GM23338 (cell line): Measurements from ENCODE around the gene GLI3. TPM values are rescaled to one million over a fixed set of nuclear protein-coding genes. Genes with fewer than 3 reads are reported as not detected.

Experiments used
- ATAC-seq: fragments of 200-7000 bp; cut with Tn5 transposase; 3 replicates; pipeline ENCODE4 v1.9.1; 2020
- DNase-seq: peaks from one replicate; pipeline ENCODE4 v3.0.0-alpha.2; 2015; ENCODE audit warnings: low spot score
- H2AFZ ChIP-seq: fragments of 200-600 bp; sonication (generic); 2 replicates; pipeline ENCODE4 v1.8.0; 2016; ENCODE audit warnings: antibody characterized with exemption, mild to moderate bottlenecking, moderate library complexity
- H3F3A ChIP-seq: fragments of 200-600 bp; sonication (generic); replicated peaks from 2 replicates; pipeline ENCODE4 v1.8.0; 2017; ENCODE audit warnings: antibody characterized with exemption, mixed run types, low read depth
- H3K27ac ChIP-seq: fragments of 200-600 bp; sonication (generic); 2 replicates; pipeline ENCODE4 v1.6.1; 2016; ENCODE audit warnings: low read depth
- H3K27me3 ChIP-seq: fragments of 200-600 bp; sonication (generic); 2 replicates; pipeline ENCODE4 v1.8.0; 2016; ENCODE audit warnings: mild to moderate bottlenecking, mixed run types, moderate library complexity; ENCODE audit not compliant: insufficient read depth
- H3K36me3 ChIP-seq: fragments of 200-600 bp; sonication (generic); 2 replicates; pipeline ENCODE4 v1.8.0; 2016; ENCODE audit warnings: mild to moderate bottlenecking; ENCODE audit not compliant: insufficient read depth
- H3K4me1 ChIP-seq: fragments of 200-600 bp; sonication (generic); 2 replicates; pipeline ENCODE4 v1.8.0; 2016; ENCODE audit warnings: mild to moderate bottlenecking, moderate library complexity; ENCODE audit not compliant: insufficient read depth
- H3K4me2 ChIP-seq: fragments of 200-600 bp; sonication (generic); 2 replicates; pipeline ENCODE4 v1.7.1; 2017; ENCODE audit warnings: mixed run types
- H3K4me3 ChIP-seq: fragments of 200-600 bp; sonication (generic); 2 replicates; pipeline ENCODE4 v1.6.1; 2016; ENCODE audit warnings: mixed run types
- H3K79me2 ChIP-seq: fragments of 200-600 bp; sonication (generic); replicated peaks from 2 replicates; pipeline ENCODE4 v1.8.0; 2017; ENCODE audit warnings: mild to moderate bottlenecking; ENCODE audit not compliant: insufficient read depth
- H3K9me2 ChIP-seq: fragments of 200-600 bp; sonication (generic); 2 replicates; pipeline ENCODE4 v1.8.0; 2017; ENCODE audit not compliant: insufficient read depth
- H4K20me1 ChIP-seq: fragments of 200-600 bp; sonication (generic); replicated peaks from 2 replicates; pipeline ENCODE4 v1.8.0; 2017; ENCODE audit warnings: mild to moderate bottlenecking; ENCODE audit not compliant: insufficient read depth
- H3K27ac Mint-ChIP-seq: 2 replicates; pipeline ENCODE4 v1.8.0; 2020; ENCODE audit warnings: inconsistent platforms, mild to moderate bottlenecking, moderate library complexity, mixed read lengths
- H3K27me3 Mint-ChIP-seq: 3 replicates; pipeline ENCODE4 v1.8.0; 2022; ENCODE audit warnings: low read depth, mild to moderate bottlenecking, moderate library complexity, mixed read lengths, inconsistent platforms; ENCODE audit not compliant: insufficient read depth, poor library complexity
- H3K36me3 Mint-ChIP-seq: 3 replicates; pipeline ENCODE4 v1.8.0; 2021; ENCODE audit warnings: low read depth, mild to moderate bottlenecking, inconsistent platforms, moderate library complexity, mixed read lengths
- H3K4me1 Mint-ChIP-seq: 3 replicates; pipeline ENCODE4 v1.8.0; 2020; ENCODE audit warnings: mild to moderate bottlenecking, inconsistent platforms, mixed read lengths
- H3K4me3 Mint-ChIP-seq: 3 replicates; pipeline ENCODE4 v1.8.0; 2021; ENCODE audit warnings: moderate library complexity, mild to moderate bottlenecking, inconsistent platforms, mixed read lengths
- H3K9me3 Mint-ChIP-seq: 3 replicates; pipeline ENCODE4 v1.8.0; 2020; ENCODE audit warnings: moderate library complexity, mild to moderate bottlenecking, inconsistent platforms, mixed read lengths
- CREB1 ChIP-seq: fragments of 250-450 bp; sonication (Bioruptor Pico); IDR thresholded peaks from 2 replicates; pipeline ENCODE4 v1.5.0; 2020; ENCODE audit warnings: low read depth, mild to moderate bottlenecking, moderate library complexity
- CTCF ChIP-seq, 2 experiments: fragments of 200-600 bp in 1 of 2; sonication (generic) in 1 of 2; conservative IDR thresholded peaks; 2 replicates each; pipeline versions ENCODE4 v1.5.1 to v1.6.1; 2016 to 2017; ENCODE audit warnings: antibody characterized with exemption in 2 of 2, low read depth in 2 of 2, mild to moderate bottlenecking in 2 of 2, moderate library complexity in 1 of 2
- ETS1 ChIP-seq: IDR thresholded peaks from 2 replicates; pipeline ENCODE4 v1.6.1; 2016; ENCODE audit warnings: antibody characterized with exemption
- EZH2 ChIP-seq: fragments of 200-600 bp; sonication (generic); IDR thresholded peaks from one replicate; pipeline ENCODE4 v1.8.0; 2017; ENCODE audit warnings: antibody characterized with exemption, mild to moderate bottlenecking, low read depth; ENCODE audit not compliant: unreplicated experiment
- EZH2phosphoT487 ChIP-seq: fragments of 200-600 bp; sonication (generic); IDR thresholded peaks from one replicate; pipeline ENCODE4 v1.8.1; 2018; ENCODE audit warnings: antibody characterized with exemption; ENCODE audit not compliant: unreplicated experiment
- JUNB ChIP-seq: IDR thresholded peaks from one replicate; pipeline ENCODE4 v1.6.1; 2016; ENCODE audit warnings: antibody characterized with exemption; ENCODE audit not compliant: unreplicated experiment
- NANOG ChIP-seq: IDR thresholded peaks from 2 replicates; pipeline ENCODE4 v1.6.1; 2016; ENCODE audit warnings: antibody characterized with exemption, borderline replicate concordance
- POLR2AphosphoS5 ChIP-seq: IDR thresholded peaks from 2 replicates; pipeline ENCODE4 v1.6.1; 2016; ENCODE audit warnings: antibody characterized with exemption, low read depth
- REST ChIP-seq: IDR thresholded peaks from one replicate; pipeline ENCODE4 v1.6.1; 2018; ENCODE audit warnings: antibody characterized with exemption; ENCODE audit not compliant: unreplicated experiment
- STAT1 ChIP-seq: IDR thresholded peaks from one replicate; pipeline ENCODE4 v1.6.1; 2016; ENCODE audit warnings: antibody characterized with exemption; ENCODE audit not compliant: unreplicated experiment
- ZNF114 ChIP-seq: fragments of 250-450 bp; sonication (Bioruptor Pico); IDR thresholded peaks from 2 replicates; pipeline ENCODE4 v1.5.0; 2020; ENCODE audit warnings: mild to moderate bottlenecking, moderate library complexity
- ZNF331 ChIP-seq: fragments of 250-450 bp; sonication (Bioruptor Pico); IDR thresholded peaks from 2 replicates; pipeline ENCODE4 v1.5.0; 2020; ENCODE audit warnings: low read depth, mild to moderate bottlenecking, moderate library complexity
- polyA plus RNA-seq: library from polyadenylated mRNA; unstranded; fragments of >200 nt; fragmentation: Nextera tagmentation; extraction: Ambion mirVana; gene quantifications from 2 replicates; pipeline ENCODE4 v1.2.1, GENCODE V29; 2016
- total RNA-seq: library from RNA; depleted of rRNA; stranded (reverse); fragments of >200 nt; shearing (Covaris generic); gene quantifications from 2 replicates; pipeline ENCODE4 v1.2.3, GENCODE V29; 2014
- TF ChIP-seq, protein P1 (sequence below): fragments of 250-450 bp; sonication (Bioruptor Pico); IDR thresholded peaks from 2 replicates; pipeline ENCODE4 v1.5.0; 2020; ENCODE audit warnings: mild to moderate bottlenecking, moderate library complexity

Gene GLI3
- total and polyA plus RNA-seq, 2 experiments from 2014 or later: 16.1 to 17.9 TPM

GRCh38 chr7:42156967-42157721 lies 79.9 kb downstream of the GLI3 start:
- no peak overlapping the region for H3K4me2 ChIP-seq
- H3K27ac ChIP-seq: no peak overlapping the region

More at GRCh38 chr7:42156967-42157721, 79.9 kb downstream of the GLI3 start:
- peaks cover 42% of the 10 kb centered on the region for H3K4me1 Mint-ChIP-seq
- no peak overlapping the region for H2AFZ ChIP-seq
- H3K27me3 ChIP-seq: no peaks in the 10 kb centered on the region
- no peak for ATAC-seq
- H3K79me2 ChIP-seq: no peaks in the 10 kb centered on the region; the same call in 1 of the 2 replicates
- peaks cover 5% of the 10 kb centered on the region; the same call in 1 of the 2 replicates for H4K20me1 ChIP-seq
- no peak overlapping the region for H3K4me3 ChIP-seq
- no peaks in the 10 kb centered on the region for H3K36me3 Mint-ChIP-seq
- peaks cover 18% of the 10 kb centered on the region for H3K4me1 ChIP-seq
- no peaks in the 10 kb centered on the region for H3F3A ChIP-seq
- TF ChIP-seq, protein P1, sequence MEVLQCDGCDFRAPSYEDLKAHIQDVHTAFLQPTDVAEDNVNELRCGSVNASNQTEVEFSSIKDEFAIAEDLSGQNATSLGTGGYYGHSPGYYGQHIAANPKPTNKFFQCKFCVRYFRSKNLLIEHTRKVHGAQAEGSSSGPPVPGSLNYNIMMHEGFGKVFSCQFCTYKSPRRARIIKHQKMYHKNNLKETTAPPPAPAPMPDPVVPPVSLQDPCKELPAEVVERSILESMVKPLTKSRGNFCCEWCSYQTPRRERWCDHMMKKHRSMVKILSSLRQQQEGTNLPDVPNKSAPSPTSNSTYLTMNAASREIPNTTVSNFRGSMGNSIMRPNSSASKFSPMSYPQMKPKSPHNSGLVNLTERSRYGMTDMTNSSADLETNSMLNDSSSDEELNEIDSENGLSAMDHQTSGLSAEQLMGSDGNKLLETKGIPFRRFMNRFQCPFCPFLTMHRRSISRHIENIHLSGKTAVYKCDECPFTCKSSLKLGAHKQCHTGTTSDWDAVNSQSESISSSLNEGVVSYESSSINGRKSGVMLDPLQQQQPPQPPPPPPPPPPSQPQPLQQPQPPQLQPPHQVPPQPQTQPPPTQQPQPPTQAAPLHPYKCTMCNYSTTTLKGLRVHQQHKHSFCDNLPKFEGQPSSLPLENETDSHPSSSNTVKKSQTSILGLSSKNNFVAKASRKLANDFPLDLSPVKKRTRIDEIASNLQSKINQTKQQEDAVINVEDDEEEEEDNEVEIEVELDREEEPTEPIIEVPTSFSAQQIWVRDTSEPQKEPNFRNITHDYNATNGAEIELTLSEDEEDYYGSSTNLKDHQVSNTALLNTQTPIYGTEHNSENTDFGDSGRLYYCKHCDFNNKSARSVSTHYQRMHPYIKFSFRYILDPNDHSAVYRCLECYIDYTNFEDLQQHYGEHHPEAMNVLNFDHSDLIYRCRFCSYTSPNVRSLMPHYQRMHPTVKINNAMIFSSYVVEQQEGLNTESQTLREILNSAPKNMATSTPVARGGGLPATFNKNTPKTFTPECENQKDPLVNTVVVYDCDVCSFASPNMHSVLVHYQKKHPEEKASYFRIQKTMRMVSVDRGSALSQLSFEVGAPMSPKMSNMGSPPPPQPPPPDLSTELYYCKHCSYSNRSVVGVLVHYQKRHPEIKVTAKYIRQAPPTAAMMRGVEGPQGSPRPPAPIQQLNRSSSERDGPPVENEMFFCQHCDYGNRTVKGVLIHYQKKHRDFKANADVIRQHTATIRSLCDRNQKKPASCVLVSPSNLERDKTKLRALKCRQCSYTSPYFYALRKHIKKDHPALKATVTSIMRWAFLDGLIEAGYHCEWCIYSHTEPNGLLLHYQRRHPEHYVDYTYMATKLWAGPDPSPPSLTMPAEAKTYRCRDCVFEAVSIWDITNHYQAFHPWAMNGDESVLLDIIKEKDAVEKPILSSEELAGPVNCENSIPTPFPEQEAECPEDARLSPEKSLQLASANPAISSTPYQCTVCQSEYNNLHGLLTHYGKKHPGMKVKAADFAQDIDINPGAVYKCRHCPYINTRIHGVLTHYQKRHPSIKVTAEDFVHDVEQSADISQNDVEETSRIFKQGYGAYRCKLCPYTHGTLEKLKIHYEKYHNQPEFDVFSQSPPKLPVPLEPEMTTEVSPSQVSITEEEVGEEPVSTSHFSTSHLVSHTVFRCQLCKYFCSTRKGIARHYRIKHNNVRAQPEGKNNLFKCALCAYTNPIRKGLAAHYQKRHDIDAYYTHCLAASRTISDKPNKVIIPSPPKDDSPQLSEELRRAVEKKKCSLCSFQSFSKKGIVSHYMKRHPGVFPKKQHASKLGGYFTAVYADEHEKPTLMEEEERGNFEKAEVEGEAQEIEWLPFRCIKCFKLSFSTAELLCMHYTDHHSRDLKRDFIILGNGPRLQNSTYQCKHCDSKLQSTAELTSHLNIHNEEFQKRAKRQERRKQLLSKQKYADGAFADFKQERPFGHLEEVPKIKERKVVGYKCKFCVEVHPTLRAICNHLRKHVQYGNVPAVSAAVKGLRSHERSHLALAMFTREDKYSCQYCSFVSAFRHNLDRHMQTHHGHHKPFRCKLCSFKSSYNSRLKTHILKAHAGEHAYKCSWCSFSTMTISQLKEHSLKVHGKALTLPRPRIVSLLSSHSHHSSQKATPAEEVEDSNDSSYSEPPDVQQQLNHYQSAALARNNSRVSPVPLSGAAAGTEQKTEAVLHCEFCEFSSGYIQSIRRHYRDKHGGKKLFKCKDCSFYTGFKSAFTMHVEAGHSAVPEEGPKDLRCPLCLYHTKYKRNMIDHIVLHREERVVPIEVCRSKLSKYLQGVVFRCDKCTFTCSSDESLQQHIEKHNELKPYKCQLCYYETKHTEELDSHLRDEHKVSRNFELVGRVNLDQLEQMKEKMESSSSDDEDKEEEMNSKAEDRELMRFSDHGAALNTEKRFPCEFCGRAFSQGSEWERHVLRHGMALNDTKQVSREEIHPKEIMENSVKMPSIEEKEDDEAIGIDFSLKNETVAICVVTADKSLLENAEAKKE (CRISPR knock-in tag): no peak
- TF ChIP-seq REST (no peak), STAT1 (no peak), EZH2phosphoT487 (no peak), POLR2AphosphoS5 (no peak), JUNB (no peak), ZNF331 (no peak), CREB1 (no peak), ZNF114 (CRISPR knock-in tag) (no peak), CTCF (conservative IDR thresholded peaks at IDR 0.05; ENCODE audit: low read depth in 2 of 2) (no peak; a peak in 1 of 4 replicates), NANOG (no peak), ETS1 (no peak), EZH2 (no peak)
- no peak overlapping the region for H3K4me3 Mint-ChIP-seq
- H3K9me2 ChIP-seq: no peaks in the 10 kb centered on the region
- peaks cover 2% of the 10 kb centered on the region for H3K27me3 Mint-ChIP-seq
- no peaks in the 10 kb centered on the region for H3K9me3 Mint-ChIP-seq
- H3K27ac Mint-ChIP-seq: peak overlapping the region; percentile 66; the same call in 1 of the 2 replicates
- DNase-seq: no peak
- H3K36me3 ChIP-seq: no peaks in the 10 kb centered on the region
